Left lung (tissue), 10 donors: ENCODE measurements around the gene TGFB2. TPM values are rescaled to one million over a fixed set of nuclear protein-coding genes. Genes with fewer than 3 reads are reported as not detected.
A peak's percentile ranks its signal among the peaks of the same experiment; 100 is the strongest.

ENCODE experiments used
- ATAC-seq: fragments of 200-7000 bp; cut with Tn5 transposase; one replicate; pipeline ENCODE4 v1.9.1; 2020; ENCODE audit warnings: moderate library complexity
- DNase-seq, 4 donors: peaks; one replicate each; pipeline ENCODE4 v3.0.0-alpha.2; 2013 to 2020
- H3K27ac ChIP-seq, 2 donors: fragments of 200-600 bp; sonication (generic) in 1 of 2; one replicate each; pipeline versions ENCODE4 v1.5.0 to v1.8.0; 2020 to 2021
- H3K27me3 ChIP-seq, 2 donors: fragments of 200-600 bp; sonication (generic) in 1 of 2; one replicate each; pipeline versions ENCODE4 v1.5.0 to v1.8.0; 2020 to 2021
- H3K36me3 ChIP-seq, 2 donors: fragments of 200-600 bp; sonication (generic) in 1 of 2; one replicate each; pipeline versions ENCODE4 v1.5.0 to v1.8.0; 2020 to 2021
- H3K4me1 ChIP-seq, 2 donors: fragments of 200-600 bp; one replicate each; pipeline ENCODE4 v1.8.0; 2021
- H3K4me3 ChIP-seq, 2 donors: fragments of 200-600 bp; sonication (generic) in 1 of 2; one replicate each; pipeline versions ENCODE4 v1.5.0 to v1.8.0; 2020 to 2021; ENCODE audit warnings: mild to moderate bottlenecking in 1 of 2
- H3K9me3 ChIP-seq, 2 donors: fragments of 200-600 bp; sonication (generic) in 1 of 2; one replicate each; pipeline versions ENCODE4 v1.5.0 to v1.8.0; 2020 to 2021
- intact Hi-C, 2 donors: fragments of 100-400 bp; cut with DNase I; formaldehyde crosslinking; loops; one replicate each; pipeline versions ENCODE4 v1.11.2 to v1.14.2; 2022
- polyA plus RNA-seq, 6 donors: library from polyadenylated mRNA; unstranded; fragments of 120-200 nt; gene quantifications; one replicate each; pipeline ENCODE4 v1.2.1, GENCODE V29; 2013; ENCODE audit not compliant: insufficient read length in 6 of 6
- total RNA-seq, 2 donors: library from RNA; stranded (reverse); fragmentation: NEBNext Ultra II Directional; extraction: Animal tissue kit (Norgen Biotek cat#: 25700); gene quantifications; one replicate each; pipeline ENCODE4 v1.2.1, GENCODE V29; 2021
- TF ChIP-seq, protein P1 (sequence below), 2 donors: fragments of 200-600 bp; sonication (generic) in 1 of 2; IDR thresholded peaks; one replicate each; pipeline versions ENCODE4 v1.5.0 to v1.8.0; 2021; ENCODE audit warnings: antibody characterized with exemption in 2 of 2
- donor health status: DM: no; HTN: yes; CAD: no.
- donor health status: DM: no; HTN: no; CAD: no.

Gene TGFB2
- total and polyA plus RNA-seq, 8 donors = 9.8 to 177 (median 136) TPM

DNA sequence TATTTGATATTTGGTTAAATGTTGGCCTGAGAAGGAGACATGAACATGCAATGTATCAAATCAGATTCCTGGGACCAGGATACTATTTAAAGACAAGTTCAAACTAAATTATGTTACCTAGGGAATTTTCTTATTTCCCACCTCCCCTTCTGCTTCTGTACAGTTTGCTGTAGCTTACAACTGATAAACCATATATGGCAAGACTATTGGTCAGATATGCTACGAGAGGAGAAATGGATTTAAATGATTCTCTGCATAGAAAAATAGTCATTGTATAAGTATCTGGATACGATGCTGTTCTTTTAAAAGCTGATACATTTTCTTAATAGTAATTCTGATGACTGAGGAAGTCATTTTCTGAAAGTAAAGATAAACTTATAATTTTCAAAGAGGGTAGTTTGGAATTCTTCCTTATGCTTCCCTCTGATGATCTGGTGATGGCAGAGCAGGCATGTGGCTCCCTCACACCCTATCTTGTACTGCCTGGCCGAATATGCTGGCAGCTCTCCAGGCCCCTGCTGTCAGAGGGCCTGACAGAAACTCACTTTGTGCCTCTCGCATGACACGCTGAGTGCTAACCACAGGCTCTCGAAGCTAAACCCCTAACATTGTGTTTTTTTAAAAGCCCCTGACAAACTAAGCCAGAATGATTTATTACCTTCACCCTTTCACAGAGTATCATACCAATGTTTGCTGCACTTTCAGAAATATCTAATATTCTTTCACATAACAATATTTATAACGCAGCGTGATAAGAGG lies 40.7 kb upstream of the TGFB2 start:
- peak in 3 of 4 donors; percentile 13 to 40 (median 13) for DNase-seq
- Histone ChIP-seq H3K9me3 (no peaks in the 10 kb centered on the region), H3K4me1 (no peaks in the 10 kb centered on the region), H3K36me3 (peaks cover 0 to 12% of the 10 kb centered on the region in 2 donors), H3K27me3 (no peaks in the 10 kb centered on the region), H3K4me3 (no peak overlapping the region), H3K27ac (no peak overlapping the region)
- TF ChIP-seq, protein P1, sequence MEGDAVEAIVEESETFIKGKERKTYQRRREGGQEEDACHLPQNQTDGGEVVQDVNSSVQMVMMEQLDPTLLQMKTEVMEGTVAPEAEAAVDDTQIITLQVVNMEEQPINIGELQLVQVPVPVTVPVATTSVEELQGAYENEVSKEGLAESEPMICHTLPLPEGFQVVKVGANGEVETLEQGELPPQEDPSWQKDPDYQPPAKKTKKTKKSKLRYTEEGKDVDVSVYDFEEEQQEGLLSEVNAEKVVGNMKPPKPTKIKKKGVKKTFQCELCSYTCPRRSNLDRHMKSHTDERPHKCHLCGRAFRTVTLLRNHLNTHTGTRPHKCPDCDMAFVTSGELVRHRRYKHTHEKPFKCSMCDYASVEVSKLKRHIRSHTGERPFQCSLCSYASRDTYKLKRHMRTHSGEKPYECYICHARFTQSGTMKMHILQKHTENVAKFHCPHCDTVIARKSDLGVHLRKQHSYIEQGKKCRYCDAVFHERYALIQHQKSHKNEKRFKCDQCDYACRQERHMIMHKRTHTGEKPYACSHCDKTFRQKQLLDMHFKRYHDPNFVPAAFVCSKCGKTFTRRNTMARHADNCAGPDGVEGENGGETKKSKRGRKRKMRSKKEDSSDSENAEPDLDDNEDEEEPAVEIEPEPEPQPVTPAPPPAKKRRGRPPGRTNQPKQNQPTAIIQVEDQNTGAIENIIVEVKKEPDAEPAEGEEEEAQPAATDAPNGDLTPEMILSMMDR (IDR thresholded peaks at IDR 0.05) = no peak
- ATAC-seq = no peak
- intact Hi-C loops = no loop called here

DNA sequence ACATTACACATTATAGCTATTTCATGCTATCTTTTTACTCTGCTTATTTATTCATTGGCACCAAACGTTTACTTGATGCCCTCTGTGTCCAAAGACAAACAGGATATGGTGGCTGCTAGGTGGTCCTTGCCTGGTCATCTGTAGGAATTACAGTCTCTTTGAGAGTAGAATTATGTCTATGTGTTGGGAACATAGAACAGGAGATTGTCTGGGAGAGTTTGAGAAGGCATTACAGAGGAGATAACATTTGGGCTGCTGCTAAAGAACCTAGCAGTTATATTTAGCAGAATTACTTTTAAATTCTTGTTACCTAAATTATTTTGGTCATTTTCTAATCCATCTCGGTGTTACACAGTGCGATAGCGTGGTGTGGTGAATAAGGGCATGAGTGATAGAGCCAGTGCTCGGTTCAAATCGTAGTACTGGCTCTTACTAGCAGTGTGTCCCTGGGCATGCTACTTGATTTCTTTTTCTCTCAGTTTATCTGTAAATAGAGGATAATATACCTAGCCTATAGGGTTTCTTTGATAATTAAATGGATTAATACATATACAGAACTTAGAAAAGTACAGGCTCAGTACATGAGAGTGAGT lies 39.6 kb upstream of the TGFB2 start:
- intact Hi-C loops = no loop called here
- H3K27me3 ChIP-seq = no peaks in the 10 kb centered on the region
- TF ChIP-seq, protein P1 (IDR thresholded peaks at IDR 0.05) = no peak
- H3K27ac ChIP-seq = no peak overlapping the region
- no peak for DNase-seq
- no peaks in the 10 kb centered on the region for H3K9me3 ChIP-seq
- H3K4me3 ChIP-seq = no peak overlapping the region
- peaks cover 0 to 12% of the 10 kb centered on the region in 2 donors for H3K36me3 ChIP-seq
- no peak for ATAC-seq
- H3K4me1 ChIP-seq = no peaks in the 10 kb centered on the region

DNA sequence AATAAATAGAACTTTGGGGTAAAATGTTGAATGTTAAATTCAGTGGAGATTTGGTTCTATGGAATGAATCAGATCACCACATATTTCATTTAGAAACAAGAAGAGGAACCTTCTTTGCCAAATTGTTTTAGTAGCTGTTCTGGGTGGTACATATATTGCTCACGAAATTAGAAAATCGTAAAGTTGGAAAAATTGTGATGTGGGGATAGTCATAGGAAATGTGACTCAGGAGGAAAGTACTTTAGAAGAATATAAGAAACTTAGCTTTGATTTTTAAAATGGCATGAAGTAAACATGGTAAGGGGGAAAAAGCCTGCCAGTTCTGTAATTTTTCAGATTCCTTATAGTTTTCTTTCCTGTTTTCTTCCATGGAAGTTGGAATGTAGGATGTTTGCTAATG lies 32.6 kb upstream of the TGFB2 start:
- intact Hi-C loops = no loop called here

DNA sequence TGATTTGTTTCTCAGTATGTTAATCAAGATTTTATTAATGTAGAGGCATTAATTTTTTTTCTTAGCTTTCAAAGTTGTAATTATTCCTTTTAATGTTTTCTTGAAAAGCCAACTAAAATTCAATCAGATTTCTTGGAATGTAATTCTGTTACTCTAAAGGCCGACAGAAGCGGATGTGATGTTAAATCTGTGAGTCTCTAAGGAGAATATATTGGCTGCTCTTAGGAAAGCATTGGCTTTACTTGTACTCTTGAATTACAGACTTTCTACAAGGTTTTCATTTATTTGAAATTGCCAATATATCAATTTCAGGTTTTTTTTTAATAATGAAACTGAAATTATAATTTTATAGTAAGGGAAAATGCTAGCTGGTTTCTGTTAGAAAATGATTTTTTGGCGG lies 30.8 kb upstream of the TGFB2 start:
- no peak for ATAC-seq

More for the DNA sequence above, 32.6 kb upstream of the TGFB2 start:
- H3K9me3 ChIP-seq = no peaks in the 10 kb centered on the region
- no peak overlapping the region for H3K27ac ChIP-seq
- TF ChIP-seq, protein P1 (IDR thresholded peaks at IDR 0.05) = no peak
- no peak overlapping the region for H3K4me3 ChIP-seq
- ATAC-seq (no peak), DNase-seq (no peak)
- peaks cover 0 to 9% of the 10 kb centered on the region in 2 donors for H3K36me3 ChIP-seq
- H3K27me3 ChIP-seq = no peaks in the 10 kb centered on the region
- H3K4me1 ChIP-seq = no peaks in the 10 kb centered on the region

DNA sequence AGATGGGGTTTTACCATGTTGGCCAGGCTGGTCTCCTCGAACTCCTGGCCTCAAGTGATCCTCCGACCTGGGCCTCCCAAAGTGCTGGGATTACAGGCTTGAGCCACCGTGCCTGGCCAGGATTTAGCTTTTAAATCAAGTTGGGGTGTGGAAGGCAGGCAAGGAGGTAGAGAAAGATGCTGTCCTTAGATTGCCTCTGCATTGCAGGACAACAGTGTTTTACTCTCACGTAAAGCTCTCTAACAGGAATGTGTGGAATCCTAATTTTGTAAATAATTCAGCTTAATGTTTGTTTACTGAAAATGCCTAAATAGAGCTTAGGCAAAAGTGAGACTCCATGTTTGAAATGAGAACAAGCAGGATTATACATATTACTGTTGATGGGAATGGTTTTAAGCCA lies 29.5 kb upstream of the TGFB2 start:
- Histone ChIP-seq H3K9me3 (no peaks in the 10 kb centered on the region), H3K27ac (no peak overlapping the region), H3K36me3 (no peaks in the 10 kb centered on the region), H3K27me3 (no peaks in the 10 kb centered on the region), H3K4me3 (no peak overlapping the region), H3K4me1 (no peaks in the 10 kb centered on the region)
- intact Hi-C loops = no loop called here
- TF ChIP-seq, protein P1 (IDR thresholded peaks at IDR 0.05) = no peak
- ATAC-seq (no peak), DNase-seq (no peak)

More for the DNA sequence above, 30.8 kb upstream of the TGFB2 start:
- Histone ChIP-seq H3K4me1 (no peaks in the 10 kb centered on the region), H3K9me3 (no peaks in the 10 kb centered on the region), H3K27me3 (no peaks in the 10 kb centered on the region), H3K36me3 (no peaks in the 10 kb centered on the region), H3K27ac (no peak overlapping the region), H3K4me3 (no peak overlapping the region)
- intact Hi-C loops = no loop called here
- DNase-seq = no peak
- TF ChIP-seq, protein P1 (IDR thresholded peaks at IDR 0.05) = no peak
